G401.6 (cell line): ENCODE results near the gene SHROOM1.

Experiments used
- FAIRE-seq: peaks from 2 replicates; lab custom pipeline; 2012; peaks lifted over from hg19 to GRCh38; lab: Jason Lieb, UNC

Gene SHROOM1

GRCh38 chr5:132853323-132853722, 22.9 kb upstream of the SHROOM1 start:
- no peak for FAIRE-seq

- no peak for FAIRE-seq
Observed at GRCh38 chr5:132850066-132850465, 19.6 kb upstream of the SHROOM1 start.

- no peak for FAIRE-seq
Observed at GRCh38 chr5:132849347-132849746, 18.9 kb upstream of the SHROOM1 start.

- no peak for FAIRE-seq
Observed at GRCh38 chr5:132848270-132848669, 17.8 kb upstream of the SHROOM1 start.

- FAIRE-seq, result no peak
Observed at GRCh38 chr5:132841305-132841704, 10.9 kb upstream of the SHROOM1 start.

- FAIRE-seq, result no peak
Observed at GRCh38 chr5:132840896-132841295, 10.4 kb upstream of the SHROOM1 start.

GRCh38 chr5:132840313-132840712, 9.9 kb upstream of the SHROOM1 start:
- no peak for FAIRE-seq

GRCh38 chr5:132839426-132840301, 9.2 kb upstream of the SHROOM1 start:
- no peak for FAIRE-seq

- FAIRE-seq, result no peak
Observed at GRCh38 chr5:132838516-132839282, 8.3 kb upstream of the SHROOM1 start.

GRCh38 chr5:132837868-132838267, 7.4 kb upstream of the SHROOM1 start:
- FAIRE-seq, result no peak

- FAIRE-seq, result no peak
Observed at GRCh38 chr5:132836852-132837251, 6.4 kb upstream of the SHROOM1 start.

- FAIRE-seq, result no peak
Observed at GRCh38 chr5:132834057-132834456, 3.6 kb upstream of the SHROOM1 start.

- FAIRE-seq, result no peak
Observed at GRCh38 chr5:132832612-132833011, 2.2 kb upstream of the SHROOM1 start.

- no peak for FAIRE-seq
Observed at GRCh38 chr5:132831095-132831860, 831 bp upstream of the SHROOM1 start.

- no peak for FAIRE-seq
Observed at GRCh38 chr5:132829742-132830435, 558 bp downstream of the SHROOM1 start.

GRCh38 chr5:132828846-132829494, 1.5 kb downstream of the SHROOM1 start:
- FAIRE-seq, result no peak

GRCh38 chr5:132827943-132828673, 2.3 kb downstream of the SHROOM1 start:
- FAIRE-seq, result no peak

- no peak for FAIRE-seq
Observed at GRCh38 chr5:132826424-132827082, 3.9 kb downstream of the SHROOM1 start.

- FAIRE-seq, result no peak
Observed at GRCh38 chr5:132825834-132826391, 4.5 kb downstream of the SHROOM1 start.
